ENCODE data around the gene CHI3L2.

DNA sequence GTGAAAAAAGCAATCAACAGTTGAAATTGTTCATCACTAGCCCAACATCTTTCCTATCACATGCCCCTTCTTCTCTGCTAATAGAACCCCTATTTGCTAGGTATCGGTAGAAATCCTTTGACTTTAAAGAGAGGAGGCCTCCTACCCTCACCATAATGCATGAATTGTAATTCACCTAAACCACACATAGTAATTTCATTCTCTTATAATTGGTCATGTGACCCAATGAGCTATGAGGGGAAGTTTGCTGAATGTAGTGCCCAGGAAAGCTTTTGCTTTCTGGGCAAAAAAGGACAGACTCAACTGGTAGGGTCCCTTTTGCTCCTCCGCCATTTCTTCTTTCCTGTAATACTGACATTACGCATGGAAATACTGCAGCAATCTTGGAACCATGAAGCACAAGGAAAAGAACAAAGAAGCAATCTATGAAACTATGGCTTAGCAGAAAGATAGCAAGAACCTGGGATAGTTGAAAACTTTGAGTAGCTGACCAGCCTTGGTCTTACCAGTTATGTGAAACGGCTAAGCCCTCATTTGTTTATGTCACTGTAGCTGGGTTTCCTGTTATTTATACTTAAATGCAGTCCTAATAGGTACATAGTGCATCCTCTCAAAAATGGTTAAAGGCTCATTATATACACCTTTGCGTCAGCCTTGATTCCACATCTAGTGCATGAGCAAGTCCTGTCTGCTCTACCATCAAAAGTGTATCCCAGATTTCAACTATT lies 10.2 kb upstream of the CHI3L2 start:
- TF ChIP-seq, protein P1, sequence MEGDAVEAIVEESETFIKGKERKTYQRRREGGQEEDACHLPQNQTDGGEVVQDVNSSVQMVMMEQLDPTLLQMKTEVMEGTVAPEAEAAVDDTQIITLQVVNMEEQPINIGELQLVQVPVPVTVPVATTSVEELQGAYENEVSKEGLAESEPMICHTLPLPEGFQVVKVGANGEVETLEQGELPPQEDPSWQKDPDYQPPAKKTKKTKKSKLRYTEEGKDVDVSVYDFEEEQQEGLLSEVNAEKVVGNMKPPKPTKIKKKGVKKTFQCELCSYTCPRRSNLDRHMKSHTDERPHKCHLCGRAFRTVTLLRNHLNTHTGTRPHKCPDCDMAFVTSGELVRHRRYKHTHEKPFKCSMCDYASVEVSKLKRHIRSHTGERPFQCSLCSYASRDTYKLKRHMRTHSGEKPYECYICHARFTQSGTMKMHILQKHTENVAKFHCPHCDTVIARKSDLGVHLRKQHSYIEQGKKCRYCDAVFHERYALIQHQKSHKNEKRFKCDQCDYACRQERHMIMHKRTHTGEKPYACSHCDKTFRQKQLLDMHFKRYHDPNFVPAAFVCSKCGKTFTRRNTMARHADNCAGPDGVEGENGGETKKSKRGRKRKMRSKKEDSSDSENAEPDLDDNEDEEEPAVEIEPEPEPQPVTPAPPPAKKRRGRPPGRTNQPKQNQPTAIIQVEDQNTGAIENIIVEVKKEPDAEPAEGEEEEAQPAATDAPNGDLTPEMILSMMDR (conservative IDR thresholded peaks at IDR 0.05): no peak
- TF ChIP-seq EZH2 (IDR thresholded peaks at IDR 0.05; ENCODE audit: low read depth): no peak

Measured in PC-9 (cell line).